NB4 (cell line): ENCODE results near the gene ZCCHC14.

Source experiments
- DNase-seq: peaks from one replicate; pipeline ENCODE4 v3.0.0; 2010; ENCODE audit warnings: low read depth
- H3K4me3 ChIP-seq: one replicate; pipeline ENCODE4 v1.5.1; 2011; ENCODE audit warnings: mild to moderate bottlenecking, low read depth, low read length, moderate library complexity
- MYC ChIP-seq: IDR thresholded peaks from 2 replicates; pipeline ENCODE4 v1.6.1; 2011; ENCODE audit warnings: low read depth, low read length
- POLR2A ChIP-seq: IDR thresholded peaks from 2 replicates; pipeline ENCODE4 v1.6.1; 2011; ENCODE audit warnings: mild to moderate bottlenecking; ENCODE audit not compliant: insufficient read length; ENCODE audit errors: extremely low read depth
- TF ChIP-seq, protein P1 (sequence below): IDR thresholded peaks from one replicate; pipeline ENCODE4 v1.5.1; 2012; ENCODE audit warnings: low read depth, low read length
- TF ChIP-seq, protein P2 (sequence below): IDR thresholded peaks from 2 replicates; pipeline ENCODE4 v1.6.1; 2011; ENCODE audit warnings: low read depth, low read length

The ZCCHC14 gene

DNA sequence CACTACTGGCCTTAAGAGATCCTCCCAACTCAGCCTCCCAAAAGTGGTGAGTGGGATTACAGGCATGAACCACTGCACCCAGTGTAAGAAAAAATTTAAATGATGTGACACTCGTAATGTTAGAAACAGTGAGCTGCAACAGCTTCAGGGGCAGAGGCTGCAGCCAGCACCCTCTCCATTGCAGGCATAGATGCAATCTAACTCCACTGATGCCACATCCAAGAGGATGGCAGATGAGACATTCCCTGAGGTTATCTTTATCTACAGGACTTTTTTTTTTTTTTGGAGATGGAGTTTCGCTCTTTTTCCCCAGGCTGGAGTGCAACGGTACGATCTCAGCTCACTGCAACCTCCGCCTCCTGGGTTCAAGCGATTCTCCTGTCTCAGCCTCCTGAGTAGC, 19.9 kb downstream of the ZCCHC14 start:
- TF ChIP-seq, protein P1, sequence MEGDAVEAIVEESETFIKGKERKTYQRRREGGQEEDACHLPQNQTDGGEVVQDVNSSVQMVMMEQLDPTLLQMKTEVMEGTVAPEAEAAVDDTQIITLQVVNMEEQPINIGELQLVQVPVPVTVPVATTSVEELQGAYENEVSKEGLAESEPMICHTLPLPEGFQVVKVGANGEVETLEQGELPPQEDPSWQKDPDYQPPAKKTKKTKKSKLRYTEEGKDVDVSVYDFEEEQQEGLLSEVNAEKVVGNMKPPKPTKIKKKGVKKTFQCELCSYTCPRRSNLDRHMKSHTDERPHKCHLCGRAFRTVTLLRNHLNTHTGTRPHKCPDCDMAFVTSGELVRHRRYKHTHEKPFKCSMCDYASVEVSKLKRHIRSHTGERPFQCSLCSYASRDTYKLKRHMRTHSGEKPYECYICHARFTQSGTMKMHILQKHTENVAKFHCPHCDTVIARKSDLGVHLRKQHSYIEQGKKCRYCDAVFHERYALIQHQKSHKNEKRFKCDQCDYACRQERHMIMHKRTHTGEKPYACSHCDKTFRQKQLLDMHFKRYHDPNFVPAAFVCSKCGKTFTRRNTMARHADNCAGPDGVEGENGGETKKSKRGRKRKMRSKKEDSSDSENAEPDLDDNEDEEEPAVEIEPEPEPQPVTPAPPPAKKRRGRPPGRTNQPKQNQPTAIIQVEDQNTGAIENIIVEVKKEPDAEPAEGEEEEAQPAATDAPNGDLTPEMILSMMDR: no peak
- TF ChIP-seq, protein P2, sequence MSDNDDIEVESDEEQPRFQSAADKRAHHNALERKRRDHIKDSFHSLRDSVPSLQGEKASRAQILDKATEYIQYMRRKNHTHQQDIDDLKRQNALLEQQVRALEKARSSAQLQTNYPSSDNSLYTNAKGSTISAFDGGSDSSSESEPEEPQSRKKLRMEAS: no peak
- TF ChIP-seq POLR2A: no peak
- no peak for TF ChIP-seq MYC
- DNase-seq: no peak
- no peak overlapping the region for H3K4me3 ChIP-seq

DNA sequence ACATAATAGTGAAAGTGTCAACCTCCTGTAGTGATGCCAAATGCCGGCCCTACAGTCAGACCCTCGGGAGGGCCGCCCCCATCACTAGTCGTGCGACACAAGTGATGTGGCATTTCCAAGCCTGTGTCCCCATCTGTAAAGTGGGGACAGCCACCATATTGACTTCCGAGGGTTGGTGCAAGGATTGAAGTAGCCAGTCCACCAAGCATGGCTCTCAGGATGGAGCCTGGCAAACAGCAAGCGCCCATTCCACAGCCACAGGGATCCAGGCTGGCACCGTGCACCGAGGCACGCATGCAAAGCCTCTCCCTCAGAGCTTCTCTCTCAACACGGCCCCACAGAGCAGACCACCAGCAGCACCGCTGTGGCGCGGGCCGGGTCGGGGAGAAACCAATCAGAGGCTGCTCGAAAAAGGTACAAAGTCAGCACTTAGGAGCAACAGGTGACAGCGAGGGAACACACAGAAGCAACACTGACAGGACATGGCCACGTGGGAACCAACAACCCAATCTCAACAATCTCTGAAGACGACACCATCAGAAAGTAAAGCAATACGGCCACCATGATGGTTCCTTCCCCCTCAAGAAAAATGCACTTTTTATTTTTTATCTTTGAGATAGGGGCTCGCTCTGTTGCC, 20.6 kb downstream of the ZCCHC14 start:
- no peak overlapping the region for H3K4me3 ChIP-seq
- DNase-seq: no peak
- TF ChIP-seq, protein P2: no peak
- TF ChIP-seq, protein P1: no peak
- TF ChIP-seq MYC (no peak), POLR2A (no peak)

DNA sequence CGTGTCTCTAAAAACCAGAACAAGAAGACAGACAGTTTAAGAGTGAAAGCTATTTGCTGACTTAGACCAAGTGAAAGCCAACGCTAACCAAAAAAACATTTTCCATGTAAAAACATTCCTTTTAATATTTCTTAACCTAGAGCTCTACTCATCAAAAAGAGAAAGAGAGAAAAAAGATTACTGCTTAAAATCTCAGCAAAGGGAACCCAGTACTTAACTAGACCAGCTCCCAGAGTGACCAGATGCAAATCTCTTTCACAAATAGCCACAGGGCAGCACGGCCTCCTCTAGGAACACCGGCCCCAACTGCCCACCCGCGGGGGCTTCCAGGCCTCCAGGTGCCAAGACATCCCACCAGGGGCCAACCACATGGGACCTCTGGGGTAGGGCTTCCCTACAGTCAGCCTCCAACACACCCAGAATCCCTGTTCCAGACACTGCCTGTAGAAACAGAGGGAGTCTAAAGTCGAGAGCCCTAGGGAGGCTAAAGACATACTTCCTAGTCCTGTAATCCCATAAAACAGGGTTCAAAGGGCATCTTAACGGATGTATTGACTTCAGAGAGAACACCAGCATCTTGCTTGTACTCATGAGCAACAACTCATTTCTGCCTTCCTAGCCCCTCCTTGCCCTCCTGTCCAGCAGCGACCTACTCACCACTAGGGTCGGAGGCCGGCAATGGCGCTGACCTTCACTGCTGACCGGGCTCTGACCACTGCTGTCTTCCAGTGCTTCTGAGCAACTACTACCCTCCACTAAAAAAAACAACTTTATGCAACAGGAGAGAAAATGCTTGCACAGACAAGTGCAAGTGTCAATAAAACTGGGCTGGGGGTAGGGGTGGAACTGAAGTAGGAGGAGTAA, 21.3 kb downstream of the ZCCHC14 start:
- no peak for DNase-seq
- TF ChIP-seq POLR2A: no peak
- TF ChIP-seq, protein P1: no peak
- no peak for TF ChIP-seq MYC
- TF ChIP-seq, protein P2: no peak
- no peak overlapping the region for H3K4me3 ChIP-seq

DNA sequence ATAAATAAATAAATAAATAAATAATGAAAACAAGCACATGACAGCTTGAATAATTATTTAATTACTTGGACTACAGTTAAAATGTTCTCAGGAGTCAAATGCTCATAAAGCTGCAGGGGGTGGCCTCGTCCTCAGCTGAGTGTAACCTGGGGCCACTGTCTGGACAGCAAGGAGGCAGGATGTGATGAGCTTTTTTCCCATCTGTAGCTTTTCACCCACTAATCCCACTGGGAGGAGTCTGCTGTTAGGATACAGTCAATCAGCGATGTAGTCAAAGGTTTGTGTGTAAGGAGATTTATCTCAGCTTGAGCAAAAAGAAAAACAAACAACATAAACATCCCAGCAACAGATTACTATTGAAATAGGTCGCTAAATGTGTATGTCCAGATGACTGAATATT, 22.5 kb downstream of the ZCCHC14 start:
- no peak overlapping the region for H3K4me3 ChIP-seq
- no peak for DNase-seq
- TF ChIP-seq MYC (no peak), POLR2A (no peak)
- TF ChIP-seq, protein P1: no peak
- TF ChIP-seq, protein P2: no peak

DNA sequence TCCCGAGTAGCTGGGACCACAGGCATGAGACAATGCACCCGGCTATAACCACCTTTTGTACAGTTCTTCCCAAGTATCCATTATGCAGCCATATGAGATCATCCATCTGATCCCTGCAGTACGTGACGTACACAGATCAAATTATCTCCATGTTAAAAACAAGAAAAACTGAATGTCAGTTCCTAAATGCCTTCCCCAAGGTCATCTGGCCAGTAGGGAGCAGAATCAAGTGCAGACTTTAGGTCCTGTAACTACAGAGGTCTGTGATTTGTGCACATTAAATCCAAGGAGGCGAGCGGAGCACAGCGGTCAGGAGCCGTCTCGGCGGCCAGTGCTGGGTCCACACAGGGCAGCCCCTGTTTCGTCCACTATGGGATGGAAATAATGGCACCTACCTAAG, 23.7 kb downstream of the ZCCHC14 start:
- no peak for TF ChIP-seq POLR2A
- no peak for TF ChIP-seq MYC
- TF ChIP-seq, protein P2: no peak
- TF ChIP-seq, protein P1: no peak
- DNase-seq: no peak
- H3K4me3 ChIP-seq: no peak overlapping the region
